NCI-H2227 treated with DMSO at 0.1 percent for 48 hours (cell line): ENCODE data around the gene KLK14.

ENCODE experiments used
- DNase-seq: peaks from one replicate; lab custom pipeline; 2025; lab: John Stamatoyannopoulos, UW

The KLK14 gene

DNA sequence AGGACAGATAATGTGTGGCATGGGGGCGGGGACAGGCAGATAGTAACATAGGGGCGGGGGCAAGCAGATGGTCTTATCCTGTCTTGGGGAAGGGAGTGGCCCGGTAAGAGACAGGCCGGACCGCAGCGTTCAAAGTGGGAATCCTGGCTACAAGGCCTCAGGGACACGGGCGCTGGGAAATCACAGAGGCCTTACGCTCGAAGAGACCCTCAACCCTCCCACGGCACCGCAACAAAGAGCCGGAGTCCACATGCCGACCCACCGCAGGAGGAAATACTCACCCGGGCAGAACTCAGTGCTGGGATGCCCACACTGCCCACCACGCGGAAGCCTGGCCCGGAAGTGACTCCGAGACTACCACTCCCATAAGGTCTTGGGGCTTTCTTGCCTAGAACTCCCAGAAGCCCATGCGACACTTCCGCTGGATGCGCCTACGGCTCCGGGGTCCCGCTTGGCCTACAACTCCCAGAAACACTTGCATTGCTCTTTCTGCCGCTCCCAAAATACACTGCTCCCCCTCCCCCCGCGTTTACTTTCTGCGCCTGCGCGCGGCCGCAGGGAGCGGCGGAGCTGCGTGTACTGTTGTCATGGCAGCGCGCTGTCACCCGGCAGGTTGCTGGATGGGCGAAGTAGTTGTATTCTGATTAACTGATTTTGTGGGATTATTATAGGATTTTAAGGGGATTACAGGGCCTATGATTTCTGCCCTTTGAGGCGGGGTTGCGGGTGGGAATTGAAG is 25.5 kb upstream of the KLK14 start, which contains the start of gene CTU1:
Gene CTU1 (minus strand): TSS at position 344 of the 739 bp plus-strand sequence. CDS start 3,840 bp downstream, outside the sequence.
- DNase-seq: peak; percentile 93

DNA sequence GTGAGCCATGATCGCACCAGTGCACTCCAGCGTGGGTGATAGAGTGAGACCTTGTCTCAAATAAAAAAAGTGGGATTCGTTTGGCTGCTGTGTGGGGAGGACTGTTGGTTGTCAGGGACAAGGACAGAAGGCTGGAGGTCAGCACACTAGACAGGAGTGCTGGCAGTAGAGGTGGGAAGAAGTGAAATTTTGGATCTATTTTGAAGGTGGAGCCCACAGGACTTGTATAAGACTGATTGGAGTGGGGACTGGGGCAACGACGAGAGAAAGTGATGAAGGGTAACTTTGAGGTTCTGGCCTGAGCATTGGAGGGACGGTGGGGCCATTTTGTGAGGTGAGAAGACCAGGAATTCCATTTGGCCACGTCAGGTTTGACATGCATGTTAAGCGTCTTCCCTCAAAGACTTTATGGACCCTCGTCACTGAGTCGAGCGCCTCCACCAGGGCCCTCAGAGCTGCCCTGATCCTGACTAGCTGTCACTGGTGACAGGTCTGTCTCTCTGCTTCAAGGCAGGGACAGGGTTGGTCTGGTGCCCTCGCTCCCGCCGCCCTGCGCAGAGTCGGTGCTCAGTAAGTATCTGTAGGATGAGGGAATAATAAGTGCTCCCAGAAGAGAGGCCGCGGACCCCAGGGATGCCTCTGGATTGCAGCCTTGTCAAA is 24.8 kb upstream of the KLK14 start:
- DNase-seq: no peak

- DNase-seq: no peak
Measured at GRCh38 chr19:51103926-51104341, 21.2 kb upstream of the KLK14 start.

DNA sequence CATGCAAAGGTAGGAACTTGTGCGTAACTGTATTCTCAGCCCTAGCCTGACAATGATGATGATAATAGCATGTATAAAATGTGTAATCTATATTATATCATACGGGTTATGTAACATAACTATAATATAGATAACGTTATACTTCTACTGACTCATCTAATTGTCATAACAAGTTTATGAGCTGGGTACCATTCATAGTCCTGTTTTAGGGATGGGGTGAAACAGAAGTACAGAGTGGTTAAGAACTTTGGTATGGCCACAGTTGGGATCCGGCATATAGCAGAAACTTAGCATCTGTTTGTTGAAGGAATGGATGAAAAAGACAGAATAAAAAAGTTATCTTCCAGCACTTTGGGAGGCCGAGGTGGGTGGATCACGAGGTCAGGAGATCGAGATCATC is 20.3 kb upstream of the KLK14 start:
- no peak for DNase-seq

DNA sequence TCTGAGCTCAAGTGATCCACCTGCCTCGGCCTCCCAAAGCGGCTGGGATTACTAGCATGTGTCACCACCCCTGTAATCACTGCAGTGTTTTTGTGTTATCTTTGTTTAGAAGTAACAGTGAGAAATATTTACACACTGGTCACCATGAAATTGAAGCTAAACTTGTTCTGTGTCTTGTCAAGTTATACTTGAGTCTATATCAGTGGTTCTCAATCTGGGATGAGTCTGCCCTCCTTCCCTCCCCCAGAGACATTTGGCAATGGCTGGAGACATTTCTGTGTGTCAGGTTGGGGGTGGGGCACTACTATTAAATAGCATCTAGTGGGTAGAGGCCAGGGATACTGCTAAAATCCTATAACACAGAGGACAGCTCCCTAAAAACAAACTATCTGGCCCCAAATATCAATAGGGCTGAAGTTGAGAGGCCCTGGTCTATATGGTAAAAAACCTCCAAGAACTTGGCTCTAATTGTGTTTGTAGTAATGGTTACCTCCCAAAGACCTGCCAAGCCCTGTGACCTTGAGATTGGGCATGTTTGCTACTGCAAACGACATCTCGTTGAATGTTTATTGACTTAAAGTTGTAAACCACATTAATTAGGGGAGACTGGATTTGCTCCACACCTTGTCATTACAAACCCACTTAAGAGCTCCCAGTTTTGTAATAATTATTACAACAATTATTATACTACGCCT is 18.6 kb upstream of the KLK14 start:
- DNase-seq: no peak

GRCh38 chr19:51100601-51101000 is 17.9 kb upstream of the KLK14 start:
- DNase-seq: no peak

GRCh38 chr19:51099047-51099382 is 16.3 kb upstream of the KLK14 start:
- DNase-seq: no peak

- no peak for DNase-seq
Measured at GRCh38 chr19:51098365-51099046, 15.8 kb upstream of the KLK14 start.

- DNase-seq: no peak
Measured at GRCh38 chr19:51097796-51098195, 15.1 kb upstream of the KLK14 start.

- peak; percentile 32 for DNase-seq
Measured at GRCh38 chr19:51097166-51097738, 14.6 kb upstream of the KLK14 start.

DNA sequence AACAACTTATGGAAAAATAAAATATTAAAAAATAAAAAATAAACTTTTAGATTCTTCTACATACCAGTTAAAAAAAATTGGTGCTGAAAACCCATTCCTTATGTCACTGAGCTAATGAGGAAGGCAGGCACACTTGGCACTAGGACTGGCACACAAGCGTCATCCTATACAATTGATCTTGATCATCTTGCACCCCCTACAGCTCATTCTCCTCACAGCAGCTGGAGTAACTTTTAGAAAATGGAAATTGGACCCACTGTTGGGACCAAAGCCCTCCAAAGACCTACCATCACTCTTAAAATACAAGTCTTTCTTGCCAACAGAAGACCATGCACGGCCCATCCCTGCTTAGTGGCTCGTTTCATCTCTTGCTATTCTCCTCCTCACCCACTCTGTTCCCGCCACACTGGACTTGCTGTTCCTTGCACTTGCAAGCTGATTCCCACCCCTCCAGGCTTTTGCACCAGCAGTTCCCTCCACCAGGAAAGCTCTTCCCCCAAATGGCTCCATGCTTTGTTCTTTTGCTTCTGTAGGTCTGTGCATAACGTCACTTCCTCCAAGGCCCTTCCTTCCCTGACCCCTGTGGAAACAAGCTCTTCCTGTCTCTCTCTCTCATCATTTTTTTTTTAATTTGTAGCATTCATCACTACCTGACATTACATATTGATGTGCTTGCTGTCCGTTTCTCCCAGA is 13.9 kb upstream of the KLK14 start:
- no peak for DNase-seq

- peak; percentile 1 for DNase-seq
Measured at GRCh38 chr19:51094696-51095279, 12.1 kb upstream of the KLK14 start.

- no peak for DNase-seq
Measured at GRCh38 chr19:51093510-51094345, 11.0 kb upstream of the KLK14 start.

DNA sequence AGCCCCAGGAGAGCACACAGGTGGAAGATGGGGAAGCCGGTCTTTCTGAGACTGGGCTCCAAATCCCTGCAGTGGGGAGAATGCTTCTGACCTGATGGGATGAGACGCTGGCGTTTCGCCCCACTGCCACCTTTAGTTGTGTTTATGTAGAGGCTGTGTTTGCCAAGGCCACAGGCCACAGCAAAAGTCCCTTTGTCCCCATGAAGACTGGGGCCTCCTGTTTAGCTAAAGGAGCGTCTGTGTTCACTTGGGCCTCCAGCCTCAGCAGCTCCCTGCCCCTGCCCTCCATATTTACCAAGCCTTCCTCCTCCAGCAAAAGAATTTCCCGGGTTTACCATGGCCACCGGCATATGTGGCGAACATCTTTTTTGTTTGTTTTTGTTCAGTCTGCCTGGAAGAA is 10.4 kb upstream of the KLK14 start:
- DNase-seq: no peak

DNA sequence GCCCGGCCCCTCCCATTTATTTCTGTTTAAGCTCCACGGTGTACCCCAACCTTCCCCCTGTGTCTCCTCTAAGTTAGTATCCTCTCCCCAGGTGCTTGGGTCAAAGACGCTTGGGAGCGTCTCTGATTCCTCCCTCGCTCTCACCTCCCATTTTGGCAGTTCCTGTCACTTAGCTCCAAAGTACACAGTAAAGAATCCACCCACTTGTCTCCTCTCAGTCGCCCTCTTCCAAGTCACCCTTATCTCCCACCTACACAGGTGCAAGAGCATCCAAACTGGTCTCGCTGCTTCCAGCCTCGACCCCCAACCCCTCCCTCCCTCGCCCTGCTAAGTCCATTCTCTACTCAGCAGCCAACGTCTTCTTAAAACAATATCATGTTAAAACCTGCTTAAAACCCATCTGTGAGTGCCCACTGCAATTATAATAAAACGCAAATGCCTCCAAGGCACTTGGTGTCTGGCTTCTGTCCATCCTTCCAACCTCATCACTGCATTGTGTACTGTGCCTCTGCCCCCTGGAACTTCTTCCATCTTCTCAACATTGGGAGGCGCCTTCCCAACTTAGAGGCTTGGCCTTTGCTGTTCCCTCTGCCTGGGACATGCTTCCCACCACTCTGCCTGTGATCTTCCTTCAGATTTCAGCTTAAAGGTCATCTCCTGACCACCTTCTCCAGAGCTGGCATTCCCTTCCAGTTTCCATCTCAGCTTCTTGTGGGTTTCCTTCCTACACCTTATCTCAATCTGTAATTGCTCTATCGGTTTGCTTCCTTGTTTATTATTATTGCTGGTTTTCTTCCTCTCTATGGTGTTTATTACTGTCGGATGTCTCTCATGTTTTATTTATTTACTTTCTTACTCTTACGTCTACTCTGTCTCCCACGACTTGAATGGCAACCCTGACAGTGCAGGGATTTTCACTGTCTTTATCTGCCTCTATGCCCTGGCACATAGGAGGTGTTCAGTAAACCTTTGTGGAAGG is 9.5 kb upstream of the KLK14 start:
- DNase-seq: no peak

DNA sequence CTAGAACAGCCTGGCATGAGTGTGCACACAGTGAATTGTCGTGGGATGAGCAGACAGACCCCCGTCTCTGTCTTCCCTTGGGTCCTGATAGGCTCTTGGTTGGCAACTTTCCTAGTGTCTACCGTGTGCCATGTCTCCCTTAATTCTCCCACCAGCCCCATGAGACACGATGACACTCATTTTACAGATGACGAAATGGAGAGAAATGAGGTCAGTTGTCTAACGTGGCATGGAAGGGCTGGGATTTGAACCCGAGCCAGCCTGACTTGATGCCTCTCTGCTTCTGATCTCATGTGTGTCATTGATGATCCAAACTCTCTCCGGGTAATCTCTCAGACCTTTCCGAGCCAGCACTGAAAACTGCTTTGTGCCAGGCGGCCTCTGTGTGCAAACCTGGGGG is 8.4 kb upstream of the KLK14 start:
- DNase-seq: no peak

DNA sequence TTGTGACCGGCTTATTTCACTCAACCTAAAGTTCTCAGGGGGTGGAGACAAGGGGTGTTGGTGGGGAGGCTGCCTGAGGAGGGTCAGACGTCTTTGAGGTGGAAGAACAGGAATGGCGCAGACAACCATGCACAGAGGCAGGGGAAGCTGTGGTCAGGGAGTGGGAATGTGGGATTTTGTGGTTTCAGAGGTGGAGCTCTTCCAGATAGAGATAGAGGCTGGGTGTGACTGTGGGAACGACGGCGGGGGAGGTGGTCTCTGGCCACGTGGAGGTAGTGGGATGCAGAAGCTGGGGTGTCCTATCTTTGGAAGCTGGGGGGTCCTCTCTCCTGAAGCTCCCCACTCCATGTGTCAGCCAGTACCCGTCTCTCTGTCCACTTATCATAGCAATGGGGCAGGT is 7.8 kb upstream of the KLK14 start:
- no peak for DNase-seq

GRCh38 chr19:51089786-51090185 is 7.1 kb upstream of the KLK14 start:
- DNase-seq: no peak
